Gastrocnemius medialis (tissue), 4 donors: ENCODE results near the gene RIC8B. TPM values are rescaled to one million over a fixed set of nuclear protein-coding genes. Genes with fewer than 3 reads are reported as not detected.

ENCODE experiments used
- ATAC-seq, 2 donors: fragments of 150-250 bp; one replicate each; pipeline ENCODE4 v1.9.1; 2016
- DNase-seq, 2 donors: peaks; one replicate each; pipeline ENCODE4 v3.0.0-alpha.2; 2019
- H3K27ac ChIP-seq, 4 donors: fragments of 200-600 bp; sonication (generic); 1 replicate in 1 of 4; 2 replicates in 3 of 4; pipeline ENCODE4 v1.5.1; 2016 to 2018; ENCODE audit warnings: mild to moderate bottlenecking in 2 of 4, moderate library complexity in 1 of 4
- H3K27me3 ChIP-seq, 3 donors: fragments of 200-600 bp; sonication (generic) in 2 of 3; 1 replicate in 1 of 3; 2 replicates in 2 of 3; pipeline versions ENCODE4 v1.5.1 to v1.6.0; 2016 to 2019; ENCODE audit warnings: mild to moderate bottlenecking in 1 of 3, moderate library complexity in 1 of 3
- H3K36me3 ChIP-seq, 2 donors: fragments of 200-600 bp; sonication (generic) in 1 of 2; one replicate each; pipeline ENCODE4 v1.5.1; 2017 to 2018
- H3K4me1 ChIP-seq, 2 donors: fragments of 200-600 bp; sonication (generic) in 1 of 2; one replicate each; pipeline ENCODE4 v1.5.1; 2016 to 2017; ENCODE audit warnings: mild to moderate bottlenecking in 2 of 2
- H3K4me3 ChIP-seq, 4 donors: fragments of 200-600 bp; sonication (generic) in 3 of 4; 1 replicate in 1 of 4; 2 replicates in 3 of 4; pipeline ENCODE4 v1.5.1; 2016 to 2019; ENCODE audit warnings: mild to moderate bottlenecking in 2 of 4
- H3K9me3 ChIP-seq, 3 donors: fragments of 200-600 bp; sonication (generic) in 2 of 3; 1 replicate in 1 of 3; 2 replicates in 2 of 3; pipeline ENCODE4 v1.5.1; 2016 to 2019
- CTCF ChIP-seq, 5 experiments: fragments of 450-650 bp in 3 of 5; fragments of 200-600 bp in 2 of 5; sonication (generic) in 2 of 5; IDR thresholded peaks in 4 of 5; conservative IDR thresholded peaks in 1 of 5; 1 replicate in 4 of 5; 2 replicates in 1 of 5; pipeline ENCODE4 v1.5.1; 2016 to 2019; ENCODE audit warnings: antibody characterized with exemption in 5 of 5, mild to moderate bottlenecking in 3 of 5, moderate library complexity in 3 of 5
- POLR2A ChIP-seq, 2 donors: fragments of 450-650 bp; IDR thresholded peaks; one replicate each; pipeline ENCODE4 v1.6.1; 2017; ENCODE audit warnings: antibody characterized with exemption in 2 of 2, mild to moderate bottlenecking in 2 of 2, moderate library complexity in 2 of 2
- in situ Hi-C, 4 donors: fragments of 200-750 bp; cut with MboI; loops; one replicate each; pipeline versions ENCODE4 v1.15.0 to v1.8.0; 2017; ENCODE audit warnings: low sequenced_read_pairs in 4 of 4
- intact Hi-C: fragments of 100-400 bp; cut with DNase I; formaldehyde crosslinking; loops from one replicate; pipeline ENCODE4 v1.15.1; 2023; ENCODE audit warnings: low total_unique reads
- total RNA-seq, 4 donors: library from RNA; depleted of rRNA; stranded (reverse); fragments of >200 nt; gene quantifications; one replicate each; pipeline versions ENCODE4 v1.1.0 to v1.2.3, GENCODE V29; 2016

RIC8B gene
- total RNA-seq, 4 donors from 2014 or later: 6.1 to 16.0 (median 10.0) TPM

DNA sequence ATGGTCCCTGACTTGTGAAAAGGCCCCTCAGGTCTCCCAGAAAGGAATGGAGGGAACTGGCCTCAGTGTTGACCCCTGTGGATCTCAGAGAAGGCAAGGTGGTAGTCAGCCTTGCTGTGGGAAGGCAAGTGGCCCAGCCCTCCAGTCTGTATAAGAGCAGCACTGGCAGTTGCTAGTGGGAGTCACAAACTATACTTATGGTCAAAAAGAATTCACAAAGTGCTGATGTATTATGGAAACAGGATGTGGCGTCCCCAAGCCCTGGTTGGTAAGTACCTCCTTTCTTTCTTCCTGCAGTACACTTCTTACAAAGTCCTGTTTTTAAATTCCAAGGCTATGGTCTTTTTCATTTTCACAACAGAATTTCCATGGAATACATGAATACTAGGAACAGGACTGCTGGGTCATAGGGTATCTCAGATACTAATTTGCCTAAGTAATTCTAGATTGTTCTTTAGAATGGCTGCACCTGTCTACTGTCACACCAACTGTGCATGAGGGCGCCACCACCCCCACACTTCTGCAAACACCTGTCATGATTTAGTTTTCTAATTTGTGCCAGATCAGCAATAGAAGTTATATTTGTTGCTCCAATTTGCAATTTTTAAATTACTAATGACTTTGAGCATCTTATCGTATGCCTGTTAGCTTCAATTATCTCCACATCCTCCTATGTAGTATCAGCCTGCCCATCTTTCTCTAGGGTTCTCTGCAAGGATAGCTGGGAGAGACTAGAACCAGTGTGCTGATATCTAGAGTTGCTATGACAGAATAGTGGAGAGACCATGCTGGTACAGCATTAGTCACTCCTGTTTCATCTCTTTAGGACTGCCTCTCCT is 140.5 kb downstream of the RIC8B start:
- no peak for DNase-seq
- in situ Hi-C loops: loop anchor here (5.0 to 10.0 kb wide), 2 partner anchors 528 to 530 kb away; no protein-coding TSS in a partner anchor
- TF ChIP-seq POLR2A (IDR thresholded peaks at IDR 0.05): no peak
- TF ChIP-seq CTCF (IDR thresholded peaks at IDR 0.05 in 4 of 5, conservative IDR thresholded peaks at IDR 0.05 in 1 of 5): no peak
- H3K9me3 ChIP-seq: no peaks in the 10 kb centered on the region
- no peak for ATAC-seq
- H3K27ac ChIP-seq: no peak overlapping the region
- intact Hi-C loops: no loop called here
- H3K4me3 ChIP-seq: no peak overlapping the region
- no peaks in the 10 kb centered on the region for H3K36me3 ChIP-seq
- H3K4me1 ChIP-seq: no peaks in the 10 kb centered on the region
- H3K27me3 ChIP-seq: no peaks in the 10 kb centered on the region

DNA sequence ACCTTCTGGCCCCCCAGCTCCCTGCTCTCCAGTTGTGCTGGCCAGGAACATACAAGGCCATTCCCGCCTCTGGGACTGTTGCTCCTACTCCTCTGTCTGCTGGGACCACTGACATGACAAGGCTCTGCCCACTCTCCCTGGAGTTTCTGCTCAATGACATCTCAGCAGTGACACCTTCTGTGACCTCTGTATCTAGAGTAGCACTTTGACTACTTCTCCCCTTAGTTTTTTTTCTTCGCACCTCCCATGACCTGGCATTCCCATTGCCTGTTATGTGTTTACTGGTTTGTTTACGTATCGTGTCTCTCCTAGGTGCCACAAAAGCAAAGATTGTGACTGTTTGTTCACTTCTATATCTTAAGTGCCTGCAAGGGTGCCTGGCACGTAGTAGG is 141.1 kb downstream of the RIC8B start:
- ATAC-seq (no peak), DNase-seq (no peak)
- no peaks in the 10 kb centered on the region for H3K36me3 ChIP-seq
- no peaks in the 10 kb centered on the region for H3K9me3 ChIP-seq
- no peaks in the 10 kb centered on the region for H3K4me1 ChIP-seq
- in situ Hi-C loops (loop anchor here in 3 of 4 donors (5.0 to 10.0 kb wide), 2 partner anchors 528 to 531 kb away; no protein-coding TSS in a partner anchor), intact Hi-C loops (no loop called here)
- H3K27me3 ChIP-seq: no peaks in the 10 kb centered on the region
- TF ChIP-seq POLR2A (IDR thresholded peaks at IDR 0.05) (no peak), CTCF (IDR thresholded peaks at IDR 0.05 in 4 of 5, conservative IDR thresholded peaks at IDR 0.05 in 1 of 5) (no peak)
- no peak overlapping the region for H3K27ac ChIP-seq
- H3K4me3 ChIP-seq: no peak overlapping the region

- Histone ChIP-seq H3K9me3 (no peaks in the 10 kb centered on the region), H3K4me3 (no peak overlapping the region), H3K36me3 (no peaks in the 10 kb centered on the region), H3K27ac (no peak overlapping the region), H3K4me1 (no peaks in the 10 kb centered on the region), H3K27me3 (no peaks in the 10 kb centered on the region)
- ATAC-seq: no peak
- in situ Hi-C loops: loop anchor here in 3 of 4 donors (5.0 to 10.0 kb wide), 2 partner anchors 530 to 533 kb away; no protein-coding TSS in a partner anchor
- TF ChIP-seq POLR2A (IDR thresholded peaks at IDR 0.05) (no peak), CTCF (IDR thresholded peaks at IDR 0.05 in 4 of 5, conservative IDR thresholded peaks at IDR 0.05 in 1 of 5) (no peak)
- intact Hi-C loops: no loop called here
- no peak for DNase-seq
Observed at GRCh38 chr12:106917503-106917902, 143.0 kb downstream of the RIC8B start.

DNA sequence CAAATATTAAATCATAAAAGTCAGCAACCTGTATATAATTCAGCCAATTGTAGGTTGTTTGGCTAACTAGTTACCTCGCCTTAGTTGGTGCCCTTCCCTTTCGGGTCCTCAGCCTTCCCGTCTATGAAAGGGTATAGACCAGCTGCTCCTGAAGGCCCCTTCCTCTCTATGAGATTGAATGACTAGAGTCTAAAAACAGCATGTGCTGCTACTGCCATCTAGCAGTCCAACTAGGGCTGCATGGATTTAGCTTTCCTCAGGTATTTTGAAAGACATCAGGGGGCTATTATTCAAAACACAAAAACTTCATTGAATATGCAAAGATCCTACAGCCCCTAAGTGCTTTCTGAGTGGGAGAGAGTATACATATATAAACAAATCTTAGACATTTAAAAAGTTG is 144.3 kb downstream of the RIC8B start:
- Histone ChIP-seq H3K36me3 (no peaks in the 10 kb centered on the region), H3K9me3 (no peaks in the 10 kb centered on the region), H3K4me3 (no peak overlapping the region), H3K27me3 (no peaks in the 10 kb centered on the region), H3K27ac (no peak overlapping the region), H3K4me1 (no peaks in the 10 kb centered on the region)
- peak in 1 of 5 experiments; percentile 15 for TF ChIP-seq CTCF (IDR thresholded peaks at IDR 0.05 in 4 of 5, conservative IDR thresholded peaks at IDR 0.05 in 1 of 5)
- TF ChIP-seq POLR2A (IDR thresholded peaks at IDR 0.05): no peak
- DNase-seq (no peak), ATAC-seq (no peak)
- in situ Hi-C loops (loop anchor here in 3 of 4 donors (5.0 to 10.0 kb wide), 2 partner anchors 531 to 534 kb away; no protein-coding TSS in a partner anchor), intact Hi-C loops (no loop called here)
